ENCODE results near the gene PHLDB1. TPM values are rescaled to one million over a fixed set of nuclear protein-coding genes. Genes with fewer than 3 reads are reported as not detected.

The PHLDB1 gene
- total RNA-seq, 1 donor = 4.0 TPM

DNA sequence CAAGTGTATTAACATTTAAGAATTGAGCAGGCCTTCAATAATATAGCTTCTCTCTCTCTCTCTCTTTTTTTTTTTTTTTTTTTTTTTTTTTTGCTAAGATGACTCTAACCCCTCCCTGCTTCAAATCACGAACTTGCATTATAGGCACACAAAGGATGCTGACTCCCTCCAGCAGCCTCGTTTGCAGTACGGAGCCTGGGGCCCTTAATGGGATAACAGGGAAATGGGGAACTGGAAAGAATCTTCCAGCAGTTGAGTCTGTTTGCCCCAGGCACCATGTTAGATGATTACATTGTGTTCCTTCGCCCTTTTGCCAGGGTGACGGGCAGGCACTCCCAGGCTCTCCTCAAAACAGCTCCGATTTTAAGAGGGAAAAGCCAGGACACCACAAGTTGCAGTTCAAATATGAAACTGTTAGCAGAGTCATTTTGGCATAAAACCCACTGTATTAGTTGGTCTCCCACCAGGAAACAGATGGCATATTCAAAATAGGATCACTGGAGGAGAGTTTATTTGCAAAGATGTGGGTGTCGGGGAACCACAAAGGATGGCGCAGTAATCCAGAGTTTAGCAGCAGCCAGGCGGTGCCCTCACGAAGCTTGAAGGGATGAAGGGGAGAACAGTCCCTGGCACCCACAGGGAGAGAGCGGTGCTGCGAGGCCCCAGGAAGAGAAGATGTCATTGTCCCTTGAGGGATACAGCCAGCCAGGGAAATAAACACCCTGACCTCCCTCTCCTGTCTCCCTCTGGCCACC is 98.6 kb downstream of the PHLDB1 start:
- DNase-seq (ENCODE audit: low read depth in 2 of 3, low spot score in 2 of 3) = peak in 1 of 3 donors; percentile 60

- no peak for DNase-seq (ENCODE audit: low read depth in 2 of 3, low spot score in 2 of 3)
These were observed 99.1 kb downstream of the PHLDB1 start for GRCh38 chr11:118706546-118706825.

Small RNA genes lying within 50 kb of the gene (small RNA-seq; reads per million reads assigned to genes)
- not detected for gene RNU6-1157P
- not detected for gene RNU6-376P

Other genes starting within 250 kb of the PHLDB1 start
- gene UBE4A, start 248.0 kb upstream of the PHLDB1 start, total RNA-seq = 26.4 TPM
- gene ATP5MG, start 206.0 kb upstream of the PHLDB1 start, total RNA-seq = 50.1 TPM
- gene KMT2A, start 171.1 kb upstream of the PHLDB1 start, total RNA-seq = 78.4 TPM
- 1.1 TPM for gene TTC36, start 80.1 kb upstream of the PHLDB1 start, total RNA-seq
- 35.8 TPM for gene TMEM25, start 76.4 kb upstream of the PHLDB1 start, total RNA-seq
- 24.0 TPM for gene IFT46, start 41.7 kb upstream of the PHLDB1 start, total RNA-seq
- 27.5 TPM for gene ARCN1, start 35.2 kb upstream of the PHLDB1 start, total RNA-seq
- not detected for gene TREH, start 72.0 kb downstream of the PHLDB1 start, total RNA-seq
- 69.7 TPM for gene DDX6, start 183.5 kb downstream of the PHLDB1 start, total RNA-seq